Skeletal muscle cell (primary cell): Measurements from ENCODE around the gene SVIP.
A peak's percentile ranks its signal among the peaks of the same experiment; 100 is the strongest.

Source experiments
- DNase-seq: peaks from one replicate; pipeline ENCODE4 v3.0.0-alpha.2; 2010; ENCODE audit warnings: low read depth
- H3K4me3 ChIP-seq: 2 replicates; pipeline ENCODE4 v1.5.1; 2011; ENCODE audit warnings: low read depth, mild to moderate bottlenecking, control low read depth, low read length, moderate library complexity

SVIP gene

DNA sequence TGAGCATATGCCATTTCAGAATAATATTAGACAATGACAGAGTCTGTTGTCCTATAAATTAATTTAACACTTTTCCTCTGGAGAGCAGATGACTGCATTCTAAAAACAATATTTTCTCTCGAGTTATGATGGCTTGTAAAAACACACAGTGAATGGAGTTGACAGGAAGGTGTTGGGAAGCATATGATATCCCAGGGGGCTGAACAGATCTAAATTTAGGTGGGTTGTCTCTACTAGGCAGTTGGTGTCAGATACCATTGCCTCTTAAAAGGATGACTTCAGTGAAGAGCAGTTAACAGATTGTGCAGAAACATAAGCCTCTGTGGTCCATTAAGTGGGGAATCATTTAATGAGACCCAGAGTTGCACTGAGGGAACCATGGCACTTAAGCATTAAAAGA is 30.7 kb downstream of the SVIP start:
- H3K4me3 ChIP-seq, result no peak overlapping the region
- DNase-seq, result no peak

DNA sequence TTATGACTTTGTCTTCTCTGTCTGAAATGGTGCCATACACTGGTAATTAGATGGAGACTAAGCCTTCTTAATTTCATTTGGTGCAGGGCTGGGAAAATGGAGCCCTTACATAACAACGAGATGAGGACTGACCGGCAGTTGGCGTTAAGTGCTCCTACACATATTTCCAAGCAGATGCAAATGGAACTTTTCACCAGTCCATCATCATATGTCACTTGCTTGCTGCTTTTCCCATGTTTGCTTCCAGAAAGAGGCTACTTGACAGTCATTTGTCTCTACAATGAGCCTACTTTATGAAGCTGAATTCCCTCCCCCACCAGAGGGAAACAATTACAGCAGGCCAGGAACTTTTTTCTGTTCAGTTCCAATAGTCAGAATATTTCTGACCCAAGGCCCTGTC is 32.6 kb downstream of the SVIP start:
- DNase-seq, result no peak
- no peak overlapping the region for H3K4me3 ChIP-seq

DNA sequence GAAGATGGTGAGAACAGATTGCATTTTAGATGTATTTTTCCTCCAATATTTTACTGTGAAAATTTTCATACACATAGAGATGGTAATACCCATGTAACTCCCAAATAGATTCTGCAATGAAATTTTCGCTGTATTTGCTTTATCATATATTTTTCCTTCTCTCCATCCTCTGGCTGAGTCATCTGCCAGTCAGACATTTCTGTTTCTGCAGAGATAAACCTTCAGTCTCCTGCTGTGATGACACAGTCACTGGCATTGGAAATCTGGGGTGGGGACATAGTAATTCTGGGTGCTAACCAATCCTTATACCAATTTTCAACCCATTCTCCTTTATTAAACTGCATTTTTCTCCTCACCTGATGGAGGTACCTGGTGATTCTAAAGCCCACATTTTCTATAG is 33.7 kb downstream of the SVIP start:
- no peak overlapping the region for H3K4me3 ChIP-seq

DNA sequence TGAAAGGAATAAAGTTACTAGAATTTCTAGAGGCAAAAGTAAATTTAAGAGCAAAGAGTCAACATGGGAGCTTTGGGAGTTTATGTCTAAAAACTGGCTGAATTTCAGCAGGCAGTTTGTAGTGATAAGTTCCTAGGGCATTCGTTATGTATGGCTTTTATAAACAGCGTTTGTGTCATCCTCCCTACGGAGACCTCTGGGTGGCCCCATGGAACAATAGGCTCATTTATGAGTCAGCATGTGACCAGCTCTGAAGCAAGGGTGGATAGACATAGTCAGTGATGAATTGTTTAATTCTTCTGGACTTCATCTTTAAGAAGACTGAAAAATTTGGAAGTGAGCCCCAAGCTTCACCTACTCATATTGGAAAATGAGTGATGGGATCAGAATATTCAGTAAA is 37.1 kb downstream of the SVIP start:
- H3K4me3 ChIP-seq, result no peak overlapping the region
- peak; percentile 47 for DNase-seq

More for the DNA sequence above, 33.7 kb downstream of the SVIP start:
- DNase-seq, result no peak

DNA sequence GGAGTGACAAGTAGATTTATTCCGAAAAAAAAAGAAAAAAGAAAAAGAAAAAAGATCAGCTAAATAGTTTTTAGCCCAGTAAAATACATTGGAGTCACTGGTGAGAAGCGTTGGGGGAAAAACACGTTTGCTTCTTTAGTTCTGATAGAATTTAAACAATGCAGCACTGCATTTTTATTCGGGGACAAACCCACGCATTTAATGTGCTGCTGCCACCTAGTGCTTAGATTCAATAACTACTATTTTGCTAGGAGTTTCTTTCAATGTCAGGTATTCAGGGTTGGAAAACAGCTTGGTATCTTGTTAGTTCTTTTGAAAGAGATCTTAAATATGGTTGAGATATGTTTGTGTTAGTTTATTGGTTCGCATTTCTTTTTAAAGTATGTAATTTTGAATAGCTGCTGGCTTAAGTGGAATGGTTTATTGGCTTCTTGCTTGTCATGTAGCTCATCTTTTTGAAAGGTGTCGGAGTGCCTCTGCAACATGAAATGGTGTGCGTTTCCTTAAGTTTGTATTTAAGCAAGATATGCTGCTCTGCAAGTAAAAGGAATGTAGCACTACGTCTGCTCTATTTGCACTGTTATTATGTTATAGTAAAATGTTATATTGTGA is 41.9 kb downstream of the SVIP start:
- DNase-seq, result no peak
- H3K4me3 ChIP-seq, result no peak overlapping the region

DNA sequence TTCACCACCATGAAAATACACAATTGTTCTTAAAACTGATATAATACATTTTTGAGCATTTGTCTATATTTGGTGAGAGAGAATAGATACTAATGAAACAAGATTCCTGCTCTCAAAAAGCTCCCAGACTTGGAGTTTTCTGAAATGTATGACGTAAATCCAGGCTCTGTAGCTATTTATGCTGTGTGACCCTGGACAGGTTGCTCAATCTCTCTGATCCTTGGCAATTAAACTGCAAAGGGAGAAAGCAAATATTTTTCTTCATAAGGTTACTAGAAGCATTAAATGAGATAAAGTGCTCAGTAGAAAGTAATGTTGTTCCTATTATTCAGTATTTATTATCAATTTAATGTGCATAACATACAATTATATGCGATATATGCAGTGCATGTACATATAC is 42.5 kb downstream of the SVIP start:
- DNase-seq, result no peak
- no peak overlapping the region for H3K4me3 ChIP-seq

DNA sequence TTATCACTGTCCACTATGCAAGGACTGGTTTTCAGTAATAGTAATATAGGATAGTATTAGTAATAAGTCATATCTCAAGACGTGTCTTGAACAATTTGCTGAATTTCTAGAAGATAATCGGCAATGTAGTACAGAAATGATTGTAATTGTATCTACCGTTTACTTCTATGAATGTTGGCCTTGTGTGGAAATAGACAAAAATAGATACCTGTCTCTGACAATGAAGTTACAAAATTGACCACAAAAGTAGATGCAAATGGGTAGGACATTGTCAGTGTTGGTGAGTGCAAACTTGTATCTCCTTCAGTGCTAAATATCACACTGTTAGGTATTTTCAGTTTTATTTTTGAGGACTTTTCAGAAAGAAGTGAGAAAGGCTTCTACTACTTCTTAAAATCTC is 43.1 kb downstream of the SVIP start:
- DNase-seq, result no peak
- no peak overlapping the region for H3K4me3 ChIP-seq

DNA sequence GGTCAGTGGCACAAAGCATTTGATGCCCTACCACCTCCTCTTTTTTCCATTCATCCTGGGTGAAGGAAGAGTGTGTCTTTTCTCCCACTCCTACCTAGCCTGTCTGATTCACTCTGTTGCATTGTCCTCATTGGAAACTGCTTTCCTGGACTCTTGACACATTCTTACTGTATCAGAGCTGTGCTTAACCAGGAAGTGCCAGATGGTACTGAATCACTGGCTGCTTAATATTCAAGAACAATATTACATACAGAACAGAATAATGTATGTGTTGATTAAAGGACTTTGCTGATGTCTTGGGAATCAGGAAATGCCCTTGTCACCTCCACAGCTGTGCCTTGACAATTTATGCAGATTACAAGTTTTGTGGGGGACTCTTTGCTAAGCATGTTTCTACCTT is 44.4 kb downstream of the SVIP start:
- no peak for DNase-seq
- H3K4me3 ChIP-seq, result no peak overlapping the region

DNA sequence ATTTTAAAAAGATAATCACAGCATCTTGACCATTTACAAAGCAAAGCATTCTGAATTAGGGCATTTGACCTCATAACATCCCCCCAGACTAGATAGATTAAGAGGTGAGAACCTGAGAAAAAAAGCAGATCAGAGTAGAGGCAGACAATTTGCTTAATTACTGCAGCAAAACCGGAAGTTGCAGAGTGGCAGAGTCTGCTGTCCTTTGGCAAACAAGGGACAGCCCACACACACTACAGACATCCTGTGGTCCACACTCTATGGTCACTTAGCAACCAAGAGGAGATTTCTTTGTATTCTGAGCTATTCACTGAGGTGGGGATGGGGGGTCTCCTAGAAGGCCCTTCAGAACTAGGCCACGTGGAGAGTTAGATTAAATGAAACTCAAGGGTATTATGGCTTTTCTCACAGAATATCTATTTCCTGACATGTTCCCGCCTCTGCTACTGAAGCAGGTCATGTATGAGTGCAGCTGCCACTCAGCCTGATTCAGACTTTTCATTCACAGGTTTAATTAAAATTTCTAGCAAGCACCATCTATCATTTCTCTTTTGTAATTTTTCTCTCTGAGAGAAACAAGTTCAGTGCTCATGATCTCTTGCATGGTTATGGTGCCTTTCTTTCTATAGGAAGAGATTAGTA is 48.5 kb downstream of the SVIP start:
- no peak overlapping the region for H3K4me3 ChIP-seq
- no peak for DNase-seq

DNA sequence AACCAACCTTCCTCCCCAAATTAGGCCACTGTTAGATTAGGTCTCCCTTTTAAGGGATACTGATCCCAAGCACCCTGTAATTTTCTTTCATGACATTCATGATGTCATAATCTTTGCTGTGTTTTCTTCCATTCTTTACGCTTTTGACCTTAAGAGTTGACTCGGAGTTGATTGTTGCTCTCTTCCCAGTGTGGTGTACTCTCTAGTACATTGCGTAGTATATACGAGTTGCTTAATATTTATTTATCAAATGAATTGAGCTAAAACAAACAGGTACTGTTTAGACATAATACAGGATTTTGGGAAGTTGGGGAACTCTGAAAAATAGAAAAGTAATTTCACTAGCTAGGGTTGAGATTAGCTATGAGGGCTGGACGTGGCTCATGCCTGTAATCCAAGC is 49.8 kb downstream of the SVIP start:
- no peak overlapping the region for H3K4me3 ChIP-seq
- DNase-seq, result no peak

DNA sequence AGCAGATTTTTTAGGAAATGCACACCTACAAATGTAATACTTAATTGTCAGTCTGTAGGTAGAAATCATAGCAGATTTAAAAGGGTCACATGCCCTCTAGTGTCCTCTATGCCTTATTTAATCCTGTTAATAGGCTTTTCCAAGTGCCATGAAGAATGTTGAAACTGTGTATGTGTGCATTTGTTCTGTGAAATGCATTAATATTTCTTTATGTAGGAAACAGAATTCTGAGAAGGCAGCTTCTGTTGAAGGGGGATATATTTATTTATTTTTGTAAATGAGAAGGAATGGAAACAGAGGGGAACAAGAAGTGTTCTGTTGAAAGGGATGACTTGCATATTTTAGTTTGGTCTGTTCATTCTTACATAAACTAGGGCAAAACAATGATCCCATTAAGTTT is 51.0 kb downstream of the SVIP start:
- DNase-seq, result no peak
- no peak overlapping the region for H3K4me3 ChIP-seq

DNA sequence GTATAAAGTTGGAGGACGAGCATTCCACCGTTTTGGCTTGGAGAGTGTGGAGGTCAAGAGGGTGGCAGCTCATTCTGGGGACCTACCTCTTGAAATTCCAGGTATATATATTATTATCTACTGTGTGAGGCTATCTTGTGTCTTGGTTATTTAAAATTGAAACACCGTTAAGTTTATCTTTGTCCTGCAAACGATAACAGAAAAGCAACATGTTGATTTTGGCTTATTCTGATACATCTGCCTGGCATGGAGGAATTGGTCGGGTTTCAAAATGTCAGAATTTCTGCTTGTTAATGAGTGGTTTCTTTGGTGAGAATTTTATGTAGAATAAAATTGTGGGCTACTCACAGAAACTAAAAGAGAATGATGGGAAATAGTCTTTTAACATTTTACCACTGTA is 54.4 kb downstream of the SVIP start:
- no peak overlapping the region for H3K4me3 ChIP-seq
- DNase-seq, result no peak

DNA sequence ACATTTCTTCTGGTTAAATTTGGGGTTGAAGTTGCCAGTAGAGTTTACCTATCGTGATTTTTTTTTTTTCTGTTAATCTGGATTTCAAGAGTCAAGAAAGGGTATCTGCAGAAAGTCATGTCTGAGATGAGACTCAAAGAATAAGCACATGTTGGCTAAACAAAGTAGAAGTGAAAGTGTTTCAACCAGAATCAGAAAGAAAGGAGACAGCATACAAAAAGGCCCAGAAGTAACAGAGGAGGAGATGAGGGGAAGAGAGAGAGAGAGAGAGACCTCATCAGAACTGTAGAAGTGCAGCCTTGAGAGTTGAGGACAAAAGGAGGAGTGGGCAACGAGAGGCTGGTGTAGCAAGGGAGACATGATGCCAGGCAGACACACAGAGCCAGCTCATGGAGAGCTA is 54.9 kb downstream of the SVIP start:
- no peak overlapping the region for H3K4me3 ChIP-seq
- DNase-seq, result no peak

DNA sequence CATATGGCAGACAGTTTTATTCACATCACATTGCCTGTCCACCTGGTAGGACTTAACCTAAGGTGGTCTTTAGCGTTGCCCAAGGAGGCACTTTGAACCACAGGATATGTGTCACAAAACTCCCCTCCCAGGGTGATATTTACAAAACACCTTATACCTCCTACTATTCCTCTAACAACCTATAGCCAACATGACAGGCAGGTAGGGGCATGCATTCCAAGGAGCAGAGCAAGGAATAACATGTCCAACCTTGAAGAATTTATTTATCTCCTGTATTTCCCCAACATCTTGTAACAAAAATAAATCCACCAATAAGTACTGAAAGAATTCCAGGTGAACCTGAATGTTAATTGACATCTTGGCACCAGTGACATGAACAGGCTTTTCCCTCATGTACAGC is 60.5 kb downstream of the SVIP start:
- no peak overlapping the region for H3K4me3 ChIP-seq
- DNase-seq, result no peak
